AG20443 (cell line): ENCODE measurements around the gene UST.
"Not testable (repeated sequence)": the region's sequence is repeated elsewhere in the genome, so short reads cannot be mapped to it uniquely, and the experiment has no call there.

Source experiments
- DNase-seq: peaks from one replicate; pipeline ENCODE4 v3.0.0; 2012; ENCODE audit warnings: low spot score, mixed read lengths

The UST gene

DNA sequence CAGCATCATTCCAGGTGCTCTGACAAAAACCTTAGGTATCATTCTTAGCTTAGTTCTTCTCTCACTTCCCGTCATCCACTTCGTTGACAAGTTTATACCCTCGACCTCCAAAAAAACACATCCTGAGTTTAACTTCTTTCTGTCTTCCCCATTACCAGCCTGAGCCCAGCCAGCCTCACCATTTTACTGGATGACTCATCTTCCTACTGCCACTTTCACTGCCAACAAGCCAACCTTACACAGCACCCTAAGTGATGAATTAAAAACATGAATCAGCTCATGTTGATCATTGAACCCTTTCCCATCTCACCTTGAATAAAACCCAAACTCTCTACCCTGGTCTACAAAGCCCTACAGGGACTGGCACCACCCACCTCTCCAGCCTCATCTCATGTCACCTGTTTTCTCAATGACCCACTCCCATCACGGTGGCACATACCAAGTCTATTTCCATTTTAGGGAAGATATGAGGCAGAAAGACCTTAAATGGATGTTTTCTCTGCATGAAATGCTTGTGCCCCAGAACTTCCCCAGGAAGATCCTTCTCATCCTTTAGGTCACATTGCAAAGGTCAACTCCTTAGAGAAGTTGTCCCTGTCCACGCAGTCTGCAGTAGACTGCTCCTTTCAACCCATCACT lies 9.9 kb upstream of the UST start:
- DNase-seq: no peak

- no peak for DNase-seq
Observed at GRCh38 chr6:148737806-148738205, 9.0 kb upstream of the UST start.

DNA sequence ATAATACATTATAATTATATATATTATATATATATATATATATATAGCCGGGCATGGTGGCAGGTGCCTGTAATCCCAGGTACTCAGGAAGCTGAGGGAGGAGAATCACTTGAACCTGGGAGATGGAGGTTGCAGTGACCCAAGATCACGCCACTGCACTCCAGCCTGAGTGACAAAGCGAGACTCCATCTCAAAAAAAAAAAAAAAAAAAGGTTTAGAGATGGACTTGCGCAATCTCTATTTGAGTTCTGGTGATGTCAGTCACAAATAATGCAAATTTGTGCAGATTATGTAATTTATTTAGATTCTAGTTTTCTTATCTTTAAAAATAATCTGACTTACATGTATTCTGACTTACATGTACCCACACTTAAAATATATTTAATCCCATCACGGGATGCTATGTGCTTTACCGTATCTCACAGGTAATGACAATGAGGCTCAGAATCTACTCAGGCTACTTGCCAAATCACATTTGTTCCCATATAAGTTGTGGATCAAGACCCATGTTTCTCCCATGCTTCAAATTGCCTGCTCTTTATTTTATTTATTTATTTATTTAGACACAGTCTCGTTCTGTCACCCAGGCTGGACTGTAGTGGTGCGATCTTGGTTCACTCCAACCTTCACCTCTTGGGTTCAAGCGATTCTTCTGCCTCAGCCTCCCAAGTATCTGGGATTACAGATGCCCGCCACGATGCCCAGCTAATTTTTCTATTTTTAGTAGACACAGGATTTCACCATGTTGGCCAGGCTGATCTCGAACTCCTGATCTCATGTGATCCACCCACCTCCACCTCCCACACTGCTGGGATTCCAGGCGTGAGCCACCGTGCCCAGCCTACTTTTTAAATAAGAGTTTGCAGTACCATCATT lies 7.6 kb upstream of the UST start:
- DNase-seq: no peak

- DNase-seq: no peak
Observed at GRCh38 chr6:148739822-148740128, 7.1 kb upstream of the UST start.

DNA sequence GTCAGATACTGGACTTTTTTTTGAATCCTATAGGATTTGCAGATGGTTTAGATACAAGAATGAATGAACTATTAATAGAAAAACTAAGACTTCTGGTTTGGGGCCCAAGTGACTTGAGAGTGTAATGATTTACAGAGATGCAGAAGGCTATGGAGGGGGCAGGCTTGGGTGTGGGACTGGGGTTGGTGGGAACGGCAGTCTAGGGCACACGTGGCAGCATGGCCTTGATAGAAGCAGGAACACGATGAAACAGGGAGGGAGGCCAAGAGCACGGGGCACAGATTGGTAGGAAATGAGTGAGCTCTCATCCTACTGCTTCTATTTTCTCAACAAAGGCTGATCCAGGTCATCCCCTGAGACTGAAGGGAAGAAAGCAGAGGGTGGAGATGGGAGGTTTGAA lies 3.4 kb upstream of the UST start:
- DNase-seq: no peak

GRCh38 chr6:148745926-148746325 lies 904 bp upstream of the UST start:
- no peak for DNase-seq

- peak; percentile 63 for DNase-seq
Observed at GRCh38 chr6:148747145-148747470, 278 bp downstream of the UST start.

DNA sequence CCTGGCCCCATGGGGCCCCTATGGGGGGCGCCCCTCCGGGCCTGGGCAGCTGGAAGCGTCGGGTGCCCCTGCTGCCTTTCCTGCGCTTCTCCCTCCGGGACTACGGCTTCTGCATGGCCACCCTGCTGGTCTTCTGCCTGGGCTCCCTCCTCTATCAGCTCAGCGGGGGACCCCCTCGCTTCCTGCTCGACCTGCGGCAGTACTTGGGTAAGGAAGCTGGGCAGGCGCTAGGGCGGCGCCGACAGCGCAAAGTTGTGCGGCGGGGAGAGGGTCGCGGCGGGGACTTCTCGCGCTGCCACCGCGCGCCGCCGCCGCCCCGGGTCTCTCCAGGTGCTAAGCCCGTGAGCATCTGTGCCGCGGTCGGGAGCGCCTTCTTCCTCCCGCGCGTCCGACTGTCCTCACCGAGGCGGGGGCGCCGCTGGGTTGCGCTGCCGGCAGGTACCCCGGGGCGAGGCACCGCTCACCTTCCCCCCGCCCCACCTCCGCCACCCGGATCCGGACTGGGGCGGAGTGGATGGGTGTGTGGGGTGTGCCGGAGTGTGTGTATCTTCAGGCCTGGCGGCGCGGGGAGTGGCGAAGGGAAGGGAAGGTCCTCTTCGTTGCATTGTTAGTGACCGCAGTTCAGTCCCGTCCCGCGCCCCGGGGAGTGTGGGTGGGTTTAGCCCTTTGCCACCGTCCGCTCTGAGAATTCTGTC lies 788 bp downstream of the UST start:
- DNase-seq: peak; percentile 40

- no peak for DNase-seq
Observed at GRCh38 chr6:148749674-148750073, 2.8 kb downstream of the UST start.

GRCh38 chr6:148750838-148751792 lies 4.3 kb downstream of the UST start:
- peak; percentile 46 for DNase-seq

GRCh38 chr6:148751793-148752170 lies 5.0 kb downstream of the UST start:
- DNase-seq: no peak

GRCh38 chr6:148755379-148755778 lies 8.5 kb downstream of the UST start:
- not testable (repeated sequence) for DNase-seq

GRCh38 chr6:148757944-148758480 lies 11.2 kb downstream of the UST start:
- DNase-seq: no peak

DNA sequence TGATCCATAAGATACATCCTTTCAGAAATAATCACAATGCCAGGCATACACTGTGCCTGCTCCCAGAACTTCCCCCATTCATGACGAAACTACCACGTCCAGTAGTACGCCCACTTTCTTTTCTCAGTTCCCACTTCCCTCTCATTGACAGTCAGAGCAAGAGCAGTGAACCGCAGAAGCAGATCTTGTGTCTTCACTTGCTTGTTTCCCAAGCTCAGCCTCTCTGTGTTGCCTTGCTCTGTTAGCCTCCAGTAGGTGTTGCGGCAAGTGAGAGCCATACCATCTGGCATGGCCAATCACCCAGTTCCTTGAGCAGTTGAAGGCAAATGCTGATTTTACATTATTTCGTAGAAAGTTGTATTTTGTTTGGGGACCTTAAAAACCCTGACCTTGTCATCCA lies 11.7 kb downstream of the UST start:
- DNase-seq: no peak

GRCh38 chr6:148760258-148760534 lies 13.4 kb downstream of the UST start:
- DNase-seq: no peak

GRCh38 chr6:148760568-148761526 lies 14.0 kb downstream of the UST start:
- peak; percentile 72 for DNase-seq

DNA sequence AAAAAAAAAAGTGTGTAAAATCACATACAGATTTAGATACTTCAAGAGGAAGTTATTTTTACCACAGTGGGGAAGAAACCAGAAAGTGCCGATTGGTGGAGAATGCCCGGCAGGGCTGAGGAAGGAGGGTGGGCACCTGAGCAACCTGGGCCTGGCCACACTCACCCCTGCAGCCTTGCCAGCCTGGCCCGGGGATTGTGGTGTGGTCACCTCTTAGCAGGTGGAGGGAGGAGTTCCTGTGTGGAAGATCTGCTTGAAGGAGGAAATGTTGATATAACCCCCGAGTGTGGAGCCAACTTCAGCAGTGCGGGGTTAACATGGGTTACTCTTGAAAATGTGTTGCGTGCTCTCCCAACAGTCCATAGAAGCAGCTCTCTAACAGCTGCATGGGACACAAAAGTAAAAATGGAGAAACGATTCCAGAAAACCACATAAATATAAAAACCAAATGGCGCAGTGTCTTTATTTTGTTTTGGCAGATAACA lies 14.7 kb downstream of the UST start:
- peak; percentile 16 for DNase-seq

DNA sequence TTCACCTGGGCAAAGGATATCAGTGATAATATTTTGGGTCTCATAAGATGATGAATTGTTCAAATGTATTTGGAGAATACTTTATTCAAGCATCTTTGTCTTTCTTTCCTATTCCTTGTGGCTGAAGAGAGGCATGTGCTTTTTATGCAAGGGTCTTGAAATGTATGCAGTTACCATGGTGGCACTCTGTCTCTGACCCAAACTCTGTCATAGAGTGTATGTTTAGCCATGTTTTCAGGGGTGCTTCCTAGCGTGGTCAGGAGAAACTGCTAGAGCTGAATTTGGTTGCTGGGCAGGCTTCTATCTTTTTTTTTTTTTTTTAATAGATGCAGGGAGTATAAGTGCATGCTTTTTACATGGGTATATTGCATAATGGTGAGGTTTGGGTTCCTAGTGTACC lies 15.4 kb downstream of the UST start:
- DNase-seq: no peak

DNA sequence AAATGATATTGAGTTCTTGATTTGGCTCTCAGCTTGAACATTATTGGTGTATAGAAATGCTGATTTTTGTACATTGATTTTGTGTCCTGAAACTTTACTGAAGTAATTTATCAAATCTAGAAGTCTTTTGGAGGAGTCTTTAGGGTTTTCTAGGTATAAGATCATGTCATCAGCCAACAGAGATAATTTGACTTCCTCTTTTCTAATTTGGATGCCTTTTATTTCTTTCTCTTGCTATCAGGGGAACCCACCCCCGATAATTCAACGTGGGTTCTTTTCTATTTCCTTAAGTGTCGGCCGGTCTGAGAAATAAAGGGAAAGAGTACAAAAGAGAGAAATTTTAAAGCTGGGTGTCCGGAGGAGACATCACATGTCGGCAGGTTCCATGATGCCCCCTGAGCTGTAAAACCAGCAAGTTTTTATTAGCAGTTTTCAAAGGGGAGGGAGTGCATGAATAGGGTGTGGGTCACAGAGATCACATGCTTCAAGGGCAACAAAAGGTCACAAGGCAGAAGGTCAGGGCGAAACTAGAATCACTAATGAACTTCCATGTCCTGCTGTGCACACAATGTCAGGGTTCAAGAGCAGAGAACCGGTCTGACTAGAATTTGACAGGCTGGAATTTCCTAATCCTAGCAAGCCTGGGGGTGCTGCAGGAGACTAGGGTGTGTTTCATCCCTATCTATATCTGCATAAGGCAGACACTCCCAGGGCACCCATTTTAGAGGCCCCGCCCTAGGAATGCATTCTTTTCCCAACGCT lies 17.6 kb downstream of the UST start:
- DNase-seq: not testable (repeated sequence)
